ENCODE results near the gene CGREF1. TPM values are rescaled to one million over a fixed set of nuclear protein-coding genes. Genes with fewer than 3 reads are reported as not detected.

Gene CGREF1
- total and polyA plus RNA-seq, 4 donors = 0.98 to 16.1 (median 11.7) TPM

DNA sequence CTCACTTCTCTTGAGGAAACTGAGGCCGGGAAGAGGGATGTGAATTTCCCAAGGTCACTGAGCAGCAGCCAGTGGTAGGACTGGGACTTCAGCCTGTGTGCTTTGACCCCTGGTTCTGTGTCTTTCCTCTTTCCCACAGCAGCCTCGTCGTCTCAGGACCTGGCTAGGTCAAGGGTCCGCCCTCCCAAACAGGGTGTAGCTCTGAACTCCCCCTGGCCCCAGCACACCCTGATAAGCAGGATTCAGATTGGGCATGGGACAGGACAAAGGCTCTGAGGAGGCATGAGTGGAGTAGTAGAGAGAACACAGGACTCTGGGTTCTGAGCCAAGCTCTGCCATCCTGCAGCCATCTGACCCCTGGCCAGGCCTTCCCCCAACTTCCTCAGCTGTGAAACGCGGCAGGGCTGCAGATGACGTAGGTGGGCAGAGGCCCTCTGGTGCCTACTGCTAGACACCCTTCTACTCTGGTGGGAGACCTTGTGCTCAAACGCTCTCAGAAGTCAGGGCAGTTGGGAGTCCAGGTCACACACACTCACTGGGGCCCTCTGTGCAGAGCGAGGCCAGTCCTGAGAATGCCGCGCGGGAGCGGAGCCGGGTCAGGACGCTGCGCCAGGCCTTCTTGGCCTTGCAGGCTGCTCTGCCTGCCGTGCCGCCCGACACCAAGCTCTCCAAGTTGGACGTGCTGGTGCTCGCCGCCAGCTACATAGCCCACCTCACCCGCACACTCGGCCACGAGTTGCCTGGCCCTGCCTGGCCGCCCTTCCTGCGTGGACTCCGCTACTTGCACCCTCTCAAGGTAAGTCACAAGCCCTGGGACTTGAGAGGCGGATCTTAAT is 30.9 kb upstream of the CGREF1 start:
- Histone ChIP-seq H3K27me3 (ENCODE audit: control insufficient read depth in 4 of 4, insufficient read depth in 4 of 4, low read length in 3 of 4) (no peaks in the 10 kb centered on the region), H3K4me1 (ENCODE audit: control insufficient read depth in 4 of 4, insufficient read depth in 4 of 4, low read length in 3 of 4) (no peaks in the 10 kb centered on the region), H3K36me3 (ENCODE audit: control insufficient read depth in 4 of 4, insufficient read depth in 3 of 4, low read depth in 1 of 4, low read length in 3 of 4) (no peaks in the 10 kb centered on the region), H3K4me3 (ENCODE audit: low read depth in 1 of 3, low read length in 3 of 3) (no peak overlapping the region), H3K9me3 (ENCODE audit: control insufficient read depth in 4 of 4, low read length in 3 of 4) (no peaks in the 10 kb centered on the region), H3K27ac (ENCODE audit: low read depth in 1 of 2, low read length in 2 of 2) (no peak overlapping the region), H3K9ac (ENCODE audit: low read depth in 1 of 2, low read length in 2 of 2) (no peak overlapping the region)
- 93% methylated on average over 29 of the region's 29 CpGs for WGBS
- DNase-seq (ENCODE audit: low spot score) = no peak
- TF ChIP-seq FOXA1 (IDR thresholded peaks at IDR 0.05) = no peak
- TF ChIP-seq RAD21 (IDR thresholded peaks at IDR 0.05) = no peak
- no peak for TF ChIP-seq SP1 (IDR thresholded peaks at IDR 0.05)
- TF ChIP-seq, protein P1, sequence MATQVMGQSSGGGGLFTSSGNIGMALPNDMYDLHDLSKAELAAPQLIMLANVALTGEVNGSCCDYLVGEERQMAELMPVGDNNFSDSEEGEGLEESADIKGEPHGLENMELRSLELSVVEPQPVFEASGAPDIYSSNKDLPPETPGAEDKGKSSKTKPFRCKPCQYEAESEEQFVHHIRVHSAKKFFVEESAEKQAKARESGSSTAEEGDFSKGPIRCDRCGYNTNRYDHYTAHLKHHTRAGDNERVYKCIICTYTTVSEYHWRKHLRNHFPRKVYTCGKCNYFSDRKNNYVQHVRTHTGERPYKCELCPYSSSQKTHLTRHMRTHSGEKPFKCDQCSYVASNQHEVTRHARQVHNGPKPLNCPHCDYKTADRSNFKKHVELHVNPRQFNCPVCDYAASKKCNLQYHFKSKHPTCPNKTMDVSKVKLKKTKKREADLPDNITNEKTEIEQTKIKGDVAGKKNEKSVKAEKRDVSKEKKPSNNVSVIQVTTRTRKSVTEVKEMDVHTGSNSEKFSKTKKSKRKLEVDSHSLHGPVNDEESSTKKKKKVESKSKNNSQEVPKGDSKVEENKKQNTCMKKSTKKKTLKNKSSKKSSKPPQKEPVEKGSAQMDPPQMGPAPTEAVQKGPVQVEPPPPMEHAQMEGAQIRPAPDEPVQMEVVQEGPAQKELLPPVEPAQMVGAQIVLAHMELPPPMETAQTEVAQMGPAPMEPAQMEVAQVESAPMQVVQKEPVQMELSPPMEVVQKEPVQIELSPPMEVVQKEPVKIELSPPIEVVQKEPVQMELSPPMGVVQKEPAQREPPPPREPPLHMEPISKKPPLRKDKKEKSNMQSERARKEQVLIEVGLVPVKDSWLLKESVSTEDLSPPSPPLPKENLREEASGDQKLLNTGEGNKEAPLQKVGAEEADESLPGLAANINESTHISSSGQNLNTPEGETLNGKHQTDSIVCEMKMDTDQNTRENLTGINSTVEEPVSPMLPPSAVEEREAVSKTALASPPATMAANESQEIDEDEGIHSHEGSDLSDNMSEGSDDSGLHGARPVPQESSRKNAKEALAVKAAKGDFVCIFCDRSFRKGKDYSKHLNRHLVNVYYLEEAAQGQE (IDR thresholded peaks at IDR 0.05) = no peak
- no peak for TF ChIP-seq HNF4G (IDR thresholded peaks at IDR 0.05)
- no peak for TF ChIP-seq JUND (IDR thresholded peaks at IDR 0.05)
- TF ChIP-seq, protein P2, sequence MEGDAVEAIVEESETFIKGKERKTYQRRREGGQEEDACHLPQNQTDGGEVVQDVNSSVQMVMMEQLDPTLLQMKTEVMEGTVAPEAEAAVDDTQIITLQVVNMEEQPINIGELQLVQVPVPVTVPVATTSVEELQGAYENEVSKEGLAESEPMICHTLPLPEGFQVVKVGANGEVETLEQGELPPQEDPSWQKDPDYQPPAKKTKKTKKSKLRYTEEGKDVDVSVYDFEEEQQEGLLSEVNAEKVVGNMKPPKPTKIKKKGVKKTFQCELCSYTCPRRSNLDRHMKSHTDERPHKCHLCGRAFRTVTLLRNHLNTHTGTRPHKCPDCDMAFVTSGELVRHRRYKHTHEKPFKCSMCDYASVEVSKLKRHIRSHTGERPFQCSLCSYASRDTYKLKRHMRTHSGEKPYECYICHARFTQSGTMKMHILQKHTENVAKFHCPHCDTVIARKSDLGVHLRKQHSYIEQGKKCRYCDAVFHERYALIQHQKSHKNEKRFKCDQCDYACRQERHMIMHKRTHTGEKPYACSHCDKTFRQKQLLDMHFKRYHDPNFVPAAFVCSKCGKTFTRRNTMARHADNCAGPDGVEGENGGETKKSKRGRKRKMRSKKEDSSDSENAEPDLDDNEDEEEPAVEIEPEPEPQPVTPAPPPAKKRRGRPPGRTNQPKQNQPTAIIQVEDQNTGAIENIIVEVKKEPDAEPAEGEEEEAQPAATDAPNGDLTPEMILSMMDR (IDR thresholded peaks at IDR 0.05; ENCODE audit: low read depth, low read length, missing input control) = no peak
- no peak for TF ChIP-seq GABPA (IDR thresholded peaks at IDR 0.05 in 1 of 2, conservative IDR thresholded peaks at IDR 0.05 in 1 of 2)
- no peak for TF ChIP-seq TAF1 (conservative IDR thresholded peaks at IDR 0.05)
- no peak for TF ChIP-seq HNF4A (conservative IDR thresholded peaks at IDR 0.05)
- TF ChIP-seq MAX (IDR thresholded peaks at IDR 0.05) = no peak
- no peak for TF ChIP-seq NR2F2 (IDR thresholded peaks at IDR 0.05)
- TF ChIP-seq YY1 (IDR thresholded peaks at IDR 0.05) = no peak
- no peak for TF ChIP-seq FOXA2 (IDR thresholded peaks at IDR 0.05)
- no peak for TF ChIP-seq ATF3 (IDR thresholded peaks at IDR 0.05)
- TF ChIP-seq RXRA (IDR thresholded peaks at IDR 0.05) = no peak

DNA sequence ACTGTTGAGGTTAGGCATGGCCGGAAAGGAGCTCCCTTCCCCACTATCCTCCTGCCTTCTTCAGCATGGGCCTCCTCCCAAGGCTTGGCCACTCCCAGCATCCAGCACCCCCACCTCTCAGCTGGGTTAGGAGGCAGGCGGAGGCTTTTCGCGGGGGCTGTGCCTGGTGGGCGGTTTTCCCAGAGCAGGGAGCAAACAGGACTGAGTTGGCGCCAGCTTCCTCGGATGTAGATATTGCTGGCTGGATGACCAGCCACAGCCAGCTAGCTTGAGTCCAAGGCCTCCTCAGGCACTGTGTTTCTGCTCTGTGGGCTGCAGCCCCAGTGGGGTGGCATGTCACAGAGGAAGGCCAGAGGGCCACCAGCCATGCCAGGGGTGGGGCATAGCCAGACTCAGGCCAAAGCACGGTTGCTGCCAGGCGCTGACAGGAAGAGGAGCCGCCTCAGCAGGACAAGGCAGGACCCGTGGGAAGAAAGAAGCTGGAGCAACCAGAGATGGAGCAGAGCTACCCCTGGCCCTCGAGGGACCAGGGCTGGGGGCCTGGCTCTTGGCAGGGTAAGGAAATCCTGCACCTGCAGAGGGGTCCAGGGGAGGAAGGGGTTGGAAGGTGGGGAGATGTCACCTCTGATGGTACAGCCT is 30.0 kb upstream of the CGREF1 start, which contains the start of gene TCF23:
Gene TCF23, plus strand, starts transcription at position 204 of the 639 bp plus-strand sequence. Its CDS starts 130 bp downstream, at position 334.
- TF ChIP-seq HNF4G (IDR thresholded peaks at IDR 0.05) (no peak), TAF1 (conservative IDR thresholded peaks at IDR 0.05) (no peak)
- 81% methylated on average over 12 of the region's 12 CpGs for WGBS
- Histone ChIP-seq H3K27ac (ENCODE audit: low read depth in 1 of 2, low read length in 2 of 2) (no peak within 1 kb of the TSS), H3K9ac (ENCODE audit: low read depth in 1 of 2, low read length in 2 of 2) (no peak within 1 kb of the TSS), H3K4me1 (ENCODE audit: control insufficient read depth in 4 of 4, insufficient read depth in 4 of 4, low read length in 3 of 4) (no peaks in the 10 kb centered on the region), H3K36me3 (ENCODE audit: control insufficient read depth in 4 of 4, insufficient read depth in 3 of 4, low read depth in 1 of 4, low read length in 3 of 4) (no peaks in the 10 kb centered on the region), H3K27me3 (ENCODE audit: control insufficient read depth in 4 of 4, insufficient read depth in 4 of 4, low read length in 3 of 4) (no peaks in the 10 kb centered on the region), H3K4me3 (ENCODE audit: low read depth in 1 of 3, low read length in 3 of 3) (no peak within 1 kb of the TSS), H3K9me3 (ENCODE audit: control insufficient read depth in 4 of 4, low read length in 3 of 4) (no peaks in the 10 kb centered on the region)
- DNase-seq (ENCODE audit: low spot score) = no peak
